ENCODE data around the gene BEST2. TPM values are rescaled to one million over a fixed set of nuclear protein-coding genes. Genes with fewer than 3 reads are reported as not detected.

The BEST2 gene
- 2.0 to 2.9 TPM (median 2.3 TPM) in 5 replicates for total RNA-seq (2022; extraction: Qiagen RNA extraction)

DNA sequence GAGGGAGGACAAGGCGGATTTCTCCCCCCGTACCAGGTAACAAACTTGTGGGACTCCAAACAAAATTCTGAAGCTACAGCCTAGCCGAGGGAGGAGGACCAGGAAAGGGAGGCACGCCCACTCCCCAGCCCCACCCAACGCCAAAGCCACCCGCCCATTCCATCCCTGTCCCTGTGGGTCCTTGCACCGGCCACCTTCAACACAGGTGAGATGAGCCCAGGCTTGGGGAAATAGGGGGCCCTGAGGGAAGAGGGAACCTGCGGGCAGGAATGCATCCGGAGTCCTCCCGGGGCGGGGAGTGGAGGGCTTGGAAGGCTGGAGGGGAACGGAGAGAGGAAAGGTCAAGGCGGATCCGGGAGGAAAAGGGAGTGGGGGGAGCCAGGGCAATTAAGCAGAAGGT lies at the start of gene BEST2:
BEST2 (plus strand) TSS at position 157 of the 400 bp plus-strand sequence. CDS start 802 bp downstream, outside the sequence.

DNA sequence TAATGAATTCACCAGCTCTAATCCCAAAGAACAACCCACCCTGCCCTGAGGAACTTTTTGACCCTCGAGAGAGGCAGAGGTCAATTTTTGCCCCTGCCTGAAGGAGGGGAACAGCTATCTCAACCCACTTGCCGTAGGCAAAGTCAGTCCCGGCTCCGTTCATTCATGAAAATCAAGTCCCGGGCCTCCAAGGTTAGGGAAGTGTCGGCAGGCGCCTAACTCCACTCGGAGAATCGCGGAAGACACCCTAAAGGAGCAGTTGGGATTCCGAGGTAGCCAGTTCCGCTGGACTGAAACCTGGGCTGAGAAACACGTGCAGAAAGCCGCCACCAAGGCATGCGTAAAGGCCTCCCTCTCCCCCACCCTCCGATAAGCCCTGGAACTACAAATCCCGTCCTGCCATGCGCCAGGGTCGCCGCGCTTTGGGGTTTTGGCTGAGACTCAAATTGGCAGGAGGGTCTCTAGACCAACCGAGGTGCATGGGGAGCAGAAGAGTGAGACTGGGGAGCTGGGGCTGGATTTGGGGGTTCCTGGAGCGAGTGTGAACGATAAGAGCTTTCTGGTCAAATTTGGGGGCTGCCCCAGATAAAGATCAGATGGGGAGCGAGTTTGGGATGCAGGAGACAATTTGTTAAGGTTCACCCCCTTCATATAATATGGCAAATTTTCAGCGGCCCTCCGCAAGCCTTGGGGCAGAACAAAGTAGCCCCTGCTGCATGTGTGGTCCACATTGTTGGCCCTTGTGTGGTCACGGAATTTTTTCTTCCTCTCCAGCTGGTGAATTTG lies 27.8 kb upstream of the BEST2 start, which contains the start of gene TNPO2:
TNPO2 (minus strand) TSS at position 292 of the 786 bp plus-strand sequence. CDS start 2,955 bp downstream, outside the sequence.

DNA sequence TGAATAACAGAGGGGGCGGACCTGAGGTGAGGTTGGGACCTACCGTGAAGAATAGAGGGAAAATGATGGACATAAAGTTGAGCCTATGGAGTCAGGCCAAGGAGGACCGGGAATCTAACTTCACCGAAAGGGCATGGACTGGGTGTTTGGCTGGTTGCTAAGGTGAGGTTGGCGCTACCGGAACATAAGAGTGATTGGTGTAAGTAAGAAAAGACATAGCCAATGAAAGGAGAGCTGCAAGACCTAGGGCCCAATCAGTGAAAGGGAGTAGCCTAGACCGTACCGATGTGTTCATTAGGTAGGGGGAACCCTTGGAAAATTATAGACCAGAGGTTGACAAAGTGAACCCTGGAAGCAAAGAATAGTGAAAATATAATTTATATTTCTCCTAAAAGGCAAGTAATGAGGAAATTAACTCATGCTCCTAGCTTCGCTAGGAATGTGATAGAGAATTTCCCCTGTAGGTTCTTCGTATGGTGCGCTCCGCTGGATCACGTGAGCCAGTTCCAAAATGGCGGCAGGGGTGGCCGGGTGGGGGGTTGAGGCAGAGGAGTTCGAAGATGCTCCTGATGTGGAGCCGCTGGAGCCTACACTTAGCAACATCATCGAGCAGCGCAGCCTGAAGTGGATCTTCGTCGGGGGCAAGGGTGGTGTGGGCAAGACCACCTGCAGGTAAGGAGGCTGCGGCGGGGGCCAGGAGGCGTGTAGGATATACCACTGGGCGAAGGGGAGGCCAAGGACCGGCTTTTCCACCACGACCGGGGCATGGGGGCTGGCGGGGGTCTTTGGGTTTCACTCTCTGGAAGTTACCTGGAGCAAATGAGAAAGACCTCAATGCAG lies 14.4 kb upstream of the BEST2 start, which contains the start of gene GET3:
GET3 (plus strand) TSS at position 503 of the 840 bp plus-strand sequence; CDS start at position 512, 9 bp downstream.

DNA sequence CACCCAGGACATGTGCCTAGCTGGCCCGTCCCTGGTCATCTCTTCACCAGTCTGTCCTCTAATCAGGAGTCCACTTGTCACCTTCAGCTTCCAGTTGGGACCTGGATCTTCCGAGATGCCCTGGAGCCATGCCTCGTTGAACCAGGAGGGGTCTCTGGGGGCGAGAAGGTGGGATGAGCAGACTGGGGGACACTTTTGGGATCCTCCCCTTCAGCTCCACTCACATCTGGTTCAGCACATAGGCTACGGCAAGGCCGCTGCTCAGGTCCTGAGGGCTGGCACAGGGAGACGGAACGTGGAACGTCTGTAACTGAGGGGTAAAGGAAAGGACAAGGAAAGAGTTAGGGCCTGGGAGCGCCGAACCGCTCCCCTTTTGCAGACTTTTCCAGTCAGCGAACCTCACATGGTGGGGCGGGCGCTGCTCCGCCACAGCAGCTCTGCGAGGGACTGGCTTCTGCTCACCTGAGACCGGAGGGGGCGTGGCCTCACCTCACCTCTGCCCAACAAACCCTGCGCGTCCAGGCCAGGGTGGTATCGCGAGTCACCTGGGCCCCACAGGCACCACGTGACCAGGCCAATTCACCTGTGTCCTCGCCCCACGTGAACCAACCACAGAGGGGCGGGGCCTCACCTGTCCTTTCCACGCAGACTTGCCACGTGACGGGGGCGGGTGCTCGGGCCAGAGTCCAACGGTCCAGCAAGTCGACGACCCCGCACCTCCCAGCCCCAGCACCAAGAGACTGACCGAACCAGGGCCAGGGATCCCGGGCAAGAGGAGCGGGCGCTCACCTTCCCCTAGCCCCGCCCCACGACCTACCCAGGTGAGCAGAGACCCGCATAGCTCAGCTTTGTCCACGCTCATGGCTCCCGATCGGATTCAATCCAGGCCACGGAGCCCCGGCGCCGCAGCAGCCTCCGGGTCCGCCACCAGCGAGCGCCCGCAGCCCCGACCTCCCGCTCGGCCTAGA lies 23.3 kb downstream of the BEST2 start, which contains the start of gene HOOK2:
HOOK2 (minus strand) TSS at position 965 of the 968 bp plus-strand sequence; CDS start at position 862, 103 bp downstream.

DNA sequence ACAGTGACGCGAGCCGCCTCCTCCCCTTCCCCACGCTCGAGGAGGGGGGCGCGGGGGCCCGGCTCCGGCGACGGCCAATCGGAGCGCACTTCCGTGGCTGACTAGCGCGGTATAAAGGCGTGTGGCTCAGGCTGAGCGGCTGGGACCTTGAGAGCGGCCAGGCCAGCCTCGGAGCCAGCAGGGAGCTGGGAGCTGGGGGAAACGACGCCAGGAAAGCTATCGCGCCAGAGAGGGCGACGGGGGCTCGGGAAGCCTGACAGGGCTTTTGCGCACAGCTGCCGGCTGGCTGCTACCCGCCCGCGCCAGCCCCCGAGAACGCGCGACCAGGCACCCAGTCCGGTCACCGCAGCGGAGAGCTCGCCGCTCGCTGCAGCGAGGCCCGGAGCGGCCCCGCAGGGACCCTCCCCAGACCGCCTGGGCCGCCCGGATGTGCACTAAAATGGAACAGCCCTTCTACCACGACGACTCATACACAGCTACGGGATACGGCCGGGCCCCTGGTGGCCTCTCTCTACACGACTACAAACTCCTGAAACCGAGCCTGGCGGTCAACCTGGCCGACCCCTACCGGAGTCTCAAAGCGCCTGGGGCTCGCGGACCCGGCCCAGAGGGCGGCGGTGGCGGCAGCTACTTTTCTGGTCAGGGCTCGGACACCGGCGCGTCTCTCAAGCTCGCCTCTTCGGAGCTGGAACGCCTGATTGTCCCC lies 39.9 kb downstream of the BEST2 start, which contains the start of gene JUNB:
JUNB (plus strand) TSS at position 142 of the 706 bp plus-strand sequence; CDS start at position 428, 286 bp downstream.

DNA sequence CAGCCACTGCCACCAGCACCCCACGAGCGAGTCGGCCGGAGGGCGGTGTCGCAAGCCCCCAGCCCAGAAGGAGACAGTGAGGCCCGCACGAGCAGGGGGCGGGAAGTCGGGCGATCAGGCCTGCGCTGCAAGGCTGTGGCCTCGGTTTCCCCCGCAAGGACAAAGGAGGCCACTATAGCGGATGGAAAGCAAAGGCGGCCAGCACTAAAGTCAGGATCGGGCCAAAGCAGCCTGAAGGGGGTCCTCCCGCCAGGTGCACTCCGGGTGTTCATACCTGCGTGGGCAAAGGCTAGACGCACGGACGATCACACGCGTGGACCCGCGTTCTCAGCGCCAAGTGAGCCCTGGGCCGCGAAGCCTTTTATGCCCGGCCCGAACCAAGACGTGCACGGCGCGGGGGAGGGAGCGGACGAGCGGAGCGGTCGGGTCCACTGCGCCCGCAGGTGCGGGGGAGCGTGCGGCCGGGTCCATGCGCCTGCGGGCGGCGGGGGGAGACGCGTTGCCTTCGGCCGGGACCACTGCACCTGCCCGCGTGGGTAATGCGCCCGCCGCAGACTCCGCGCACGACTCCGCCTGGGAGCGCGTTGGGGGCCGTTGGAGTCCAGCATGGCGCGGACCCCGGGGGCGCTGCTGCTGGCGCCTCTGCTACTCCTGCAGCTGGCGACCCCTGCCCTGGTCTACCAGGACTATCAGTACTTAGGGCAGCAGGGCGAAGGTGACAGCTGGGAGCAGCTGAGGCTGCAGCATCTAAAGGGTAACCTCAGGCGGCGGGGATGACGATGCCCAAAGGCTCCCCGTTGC lies 50.1 kb downstream of the BEST2 start, which contains the start of the genes PRDX2 and THSD8:
PRDX2 (minus strand) TSS at position 335 of the 801 bp plus-strand sequence. CDS start 539 bp downstream, outside the sequence.
THSD8 (plus strand) TSS at position 604 of the 801 bp plus-strand sequence; CDS start at position 607, 3 bp downstream.

DNA sequence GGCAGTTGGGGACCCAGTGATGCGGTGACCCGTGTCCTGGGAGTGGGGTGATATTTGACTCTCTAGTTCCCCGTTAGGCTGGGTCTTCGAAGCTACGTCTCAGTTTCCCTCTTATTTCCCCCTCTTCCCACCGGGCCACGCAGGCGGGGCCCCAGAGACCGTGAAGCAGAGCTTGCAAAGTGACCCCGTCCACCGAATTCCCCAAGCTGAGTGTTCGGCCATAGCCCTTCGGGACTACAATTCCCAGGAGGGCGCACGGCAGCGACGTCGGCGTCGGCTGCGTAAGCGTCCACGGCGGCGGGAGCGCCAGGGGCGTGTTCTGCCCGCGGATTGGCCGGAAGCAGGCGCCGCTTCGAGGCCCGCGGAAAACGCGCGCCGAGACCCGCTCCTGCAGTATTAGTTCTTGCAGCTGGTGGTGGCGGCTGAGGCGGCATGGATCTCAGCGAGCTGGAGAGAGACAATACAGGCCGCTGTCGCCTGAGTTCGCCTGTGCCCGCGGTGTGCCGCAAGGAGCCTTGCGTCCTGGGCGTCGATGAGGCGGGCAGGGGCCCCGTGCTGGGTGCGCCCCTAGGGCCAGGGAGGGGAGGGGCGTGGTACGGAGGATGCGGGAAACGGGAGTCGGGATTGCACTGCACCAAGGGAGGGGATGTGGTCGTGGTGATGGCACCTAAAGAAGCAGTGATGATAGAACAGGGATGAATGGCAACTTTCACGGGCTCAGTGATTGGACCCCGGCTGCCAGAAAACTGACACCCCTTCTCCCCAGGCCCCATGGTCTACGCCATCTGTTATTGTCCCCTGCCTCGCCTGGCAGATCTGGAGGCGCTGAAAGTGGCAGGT lies 54.9 kb downstream of the BEST2 start, which contains the start of gene RNASEH2A:
RNASEH2A (plus strand) TSS at position 343 of the 840 bp plus-strand sequence; CDS start at position 433, 90 bp downstream.

Other genes starting within 250 kb of the BEST2 start
- 1.3 to 2.8 TPM (median 1.8 TPM) in 5 replicates for gene ZNF564, start 200.3 kb upstream of the BEST2 start, total RNA-seq (2022; extraction: Qiagen RNA extraction)
- 0.39 to 1.7 TPM (median 0.70 TPM) in 5 replicates for gene ZNF490, start 141.0 kb upstream of the BEST2 start, total RNA-seq (2022; extraction: Qiagen RNA extraction)
- gene ZNF791, start 140.9 kb upstream of the BEST2 start, total RNA-seq (2022; extraction: Qiagen RNA extraction), result 5.3 to 6.9 TPM (median 6.0 TPM) in 5 replicates
- 19.8 to 21.9 TPM (median 21.5 TPM) in 5 replicates for gene MAN2B1, start 85.0 kb upstream of the BEST2 start, total RNA-seq (2022; extraction: Qiagen RNA extraction)
- gene WDR83, start 85.0 kb upstream of the BEST2 start, total RNA-seq (2022; extraction: Qiagen RNA extraction), result 7.5 to 11.7 TPM (median 9.6 TPM) in 5 replicates
- gene DHPS, start 69.9 kb upstream of the BEST2 start, total RNA-seq (2022; extraction: Qiagen RNA extraction), result 43.8 to 48.5 TPM (median 45.7 TPM) in 5 replicates
- gene GNG14, start 63.8 kb upstream of the BEST2 start, total RNA-seq (2022; extraction: Qiagen RNA extraction), result not detected in 5 replicates
- gene FBXW9, start 55.2 kb upstream of the BEST2 start, total RNA-seq (2022; extraction: Qiagen RNA extraction), result 8.9 to 13.0 TPM (median 12.3 TPM) in 5 replicates
- gene TNPO2, start 27.9 kb upstream of the BEST2 start, total RNA-seq (2022; extraction: Qiagen RNA extraction), result 29.9 to 34.4 TPM (median 32.2 TPM) in 5 replicates
- gene TRIR, start 17.1 kb upstream of the BEST2 start, total RNA-seq (2022; extraction: Qiagen RNA extraction), result 144 to 206 TPM (median 199 TPM) in 5 replicates
- 81.1 to 107 TPM (median 99.5 TPM) in 5 replicates for gene GET3, start 14.3 kb upstream of the BEST2 start, total RNA-seq (2022; extraction: Qiagen RNA extraction)
- gene HOOK2, start 23.8 kb downstream of the BEST2 start, total RNA-seq (2022; extraction: Qiagen RNA extraction), result 9.2 to 11.4 TPM (median 11.1 TPM) in 5 replicates
- gene JUNB, start 39.7 kb downstream of the BEST2 start, total RNA-seq (2022; extraction: Qiagen RNA extraction), result 123 to 195 TPM (median 161 TPM) in 5 replicates
- gene PRDX2, start 50.0 kb downstream of the BEST2 start, total RNA-seq (2022; extraction: Qiagen RNA extraction), result 0.48 to 0.90 TPM (median 0.64 TPM) in 5 replicates
- 10.3 to 16.4 TPM (median 14.6 TPM) in 4 of 5 replicates, not detected in the other for gene THSD8, start 50.3 kb downstream of the BEST2 start, total RNA-seq (2022; extraction: Qiagen RNA extraction)
- gene RNASEH2A, start 54.8 kb downstream of the BEST2 start, total RNA-seq (2022; extraction: Qiagen RNA extraction), result 33.2 to 47.5 TPM (median 44.6 TPM) in 5 replicates
- 0.15 to 0.33 TPM (median 0.20 TPM) in 5 replicates for gene RTBDN, start 82.8 kb downstream of the BEST2 start, total RNA-seq (2022; extraction: Qiagen RNA extraction)
- 1.3 to 2.1 TPM (median 1.8 TPM) in 5 replicates for gene MAST1, start 86.7 kb downstream of the BEST2 start, total RNA-seq (2022; extraction: Qiagen RNA extraction)
- gene DNASE2, start 129.7 kb downstream of the BEST2 start, total RNA-seq (2022; extraction: Qiagen RNA extraction), result 27.5 to 33.2 TPM (median 30.3 TPM) in 5 replicates
- 0.06 to 0.08 TPM in 2 of 5 replicates, not detected in the others for gene KLF1, start 135.4 kb downstream of the BEST2 start, total RNA-seq (2022; extraction: Qiagen RNA extraction)
- 8.5 to 11.9 TPM (median 9.3 TPM) in 5 replicates for gene GCDH, start 139.4 kb downstream of the BEST2 start, total RNA-seq (2022; extraction: Qiagen RNA extraction)
- 0.18 to 0.65 TPM (median 0.44 TPM) in 5 replicates for gene SYCE2, start 167.5 kb downstream of the BEST2 start, total RNA-seq (2022; extraction: Qiagen RNA extraction)
- gene FARSA, start 181.9 kb downstream of the BEST2 start, total RNA-seq (2022; extraction: Qiagen RNA extraction), result 66.6 to 76.5 TPM (median 69.3 TPM) in 5 replicates
- gene CALR, start 186.8 kb downstream of the BEST2 start, total RNA-seq (2022; extraction: Qiagen RNA extraction), result 488 to 572 TPM (median 509 TPM) in 5 replicates
- gene RAD23A, start 194.1 kb downstream of the BEST2 start, total RNA-seq (2022; extraction: Qiagen RNA extraction), result 74.5 to 80.5 TPM (median 76.9 TPM) in 5 replicates
- 26.3 to 58.4 TPM (median 52.1 TPM) in 5 replicates for gene GADD45GIP1, start 205.4 kb downstream of the BEST2 start, total RNA-seq (2022; extraction: Qiagen RNA extraction)
- 0.07 TPM in 1 of 5 replicates, not detected in the others for gene DAND5, start 217.8 kb downstream of the BEST2 start, total RNA-seq (2022; extraction: Qiagen RNA extraction)
- 2.7 to 4.4 TPM (median 4.3 TPM) in 5 replicates for gene NFIX, start 243.7 kb downstream of the BEST2 start, total RNA-seq (2022; extraction: Qiagen RNA extraction)